HG03520 (cell line): Measurements from ENCODE around the gene CHAC2.
A peak's percentile ranks its signal among the peaks of the same experiment; 100 is the strongest.
"Not testable (repeated sequence)": the region's sequence is repeated elsewhere in the genome, so short reads cannot be mapped to it uniquely, and the experiment has no call there.

Experiments
- ATAC-seq: cut with Tn5 transposase; IDR thresholded peaks from one replicate; pipeline ENCODE4 v1.9.1; 2021; ENCODE audit warnings: mild to moderate bottlenecking, moderate library complexity; ENCODE audit not compliant: unreplicated experiment

The CHAC2 gene

GRCh38 chr2:53777134-53777533, 9.5 kb downstream of the CHAC2 start:
- no peak for ATAC-seq

GRCh38 chr2:53778536-53779162, 11.0 kb downstream of the CHAC2 start:
- ATAC-seq = no peak

GRCh38 chr2:53780056-53780455, 12.5 kb downstream of the CHAC2 start:
- ATAC-seq = no peak

GRCh38 chr2:53782676-53783075, 15.1 kb downstream of the CHAC2 start:
- no peak for ATAC-seq

GRCh38 chr2:53784436-53784835, 16.8 kb downstream of the CHAC2 start:
- no peak for ATAC-seq

GRCh38 chr2:53785366-53785765, 17.8 kb downstream of the CHAC2 start:
- no peak for ATAC-seq

- peak; percentile 12 for ATAC-seq
Measured at GRCh38 chr2:53786352-53786704, 18.7 kb downstream of the CHAC2 start.

- ATAC-seq = peak; percentile 94
Measured at GRCh38 chr2:53786705-53787613, 19.4 kb downstream of the CHAC2 start, which contains the start of the genes ASB3 and ERLEC1. TSS of gene ASB3 (minus strand) at chr2:53786953. CDS start at chr2:53765572, 21,381 bp downstream. TSS of gene ERLEC1 (plus strand) at chr2:53787044. CDS start at chr2:53787211, 167 bp downstream.

- no peak for ATAC-seq
Measured at GRCh38 chr2:53787614-53788289, 20.1 kb downstream of the CHAC2 start.

GRCh38 chr2:53793261-53793660, 25.7 kb downstream of the CHAC2 start:
- no peak for ATAC-seq

GRCh38 chr2:53793821-53794220, 26.2 kb downstream of the CHAC2 start:
- no peak for ATAC-seq

GRCh38 chr2:53801547-53801946, 33.9 kb downstream of the CHAC2 start:
- ATAC-seq = no peak

GRCh38 chr2:53802617-53803151, 35.1 kb downstream of the CHAC2 start:
- no peak for ATAC-seq

- ATAC-seq = no peak
Measured at GRCh38 chr2:53811601-53812000, 44.0 kb downstream of the CHAC2 start.

GRCh38 chr2:53813151-53813550, 45.5 kb downstream of the CHAC2 start:
- ATAC-seq = no peak

- no peak for ATAC-seq
Measured at GRCh38 chr2:53818854-53819435, 51.3 kb downstream of the CHAC2 start.

- no peak for ATAC-seq
Measured at GRCh38 chr2:53819634-53820033, 52.0 kb downstream of the CHAC2 start.

- no peak for ATAC-seq
Measured at GRCh38 chr2:53820048-53820447, 52.4 kb downstream of the CHAC2 start.

- ATAC-seq = no peak
Measured at GRCh38 chr2:53820711-53821110, 53.1 kb downstream of the CHAC2 start.

GRCh38 chr2:53821810-53822209, 54.2 kb downstream of the CHAC2 start:
- ATAC-seq = no peak

- not testable (repeated sequence) for ATAC-seq
Measured at GRCh38 chr2:53823639-53824038, 56.0 kb downstream of the CHAC2 start.
